KMS-11 (cell line): ENCODE measurements around the gene TGFBI.

Source experiments
- H2AFZ ChIP-seq: fragments of 200-600 bp; sonication (generic); 2 replicates; pipeline ENCODE4 v1.6.1; 2016; ENCODE audit warnings: antibody characterized with exemption, mixed run types, low read depth
- H3K27ac ChIP-seq: fragments of 200-600 bp; sonication (generic); 2 replicates; pipeline ENCODE4 v1.6.1; 2016; ENCODE audit warnings: mild to moderate bottlenecking, mixed run types
- H3K27me3 ChIP-seq: fragments of 200-600 bp; sonication (generic); 2 replicates; pipeline ENCODE4 v1.6.1; 2017; ENCODE audit warnings: mild to moderate bottlenecking, low read depth, mixed run types, moderate library complexity; ENCODE audit not compliant: insufficient read depth
- H3K36me3 ChIP-seq: fragments of 200-600 bp; sonication (generic); 2 replicates; pipeline ENCODE4 v1.6.1; 2017; ENCODE audit warnings: mild to moderate bottlenecking, mixed run types; ENCODE audit not compliant: insufficient read depth
- H3K4me1 ChIP-seq: fragments of 200-600 bp; sonication (generic); 2 replicates; pipeline ENCODE4 v1.6.1; 2016; ENCODE audit warnings: mild to moderate bottlenecking, low read depth, mixed run types; ENCODE audit not compliant: poor library complexity, severe bottlenecking
- H3K4me2 ChIP-seq: fragments of 200-600 bp; sonication (generic); 2 replicates; pipeline ENCODE4 v1.7.0; 2016; ENCODE audit warnings: mild to moderate bottlenecking, mixed run types
- H3K4me3 ChIP-seq: fragments of 200-600 bp; sonication (generic); IDR thresholded peaks from 2 replicates; pipeline ENCODE4 v1.6.1; 2017; ENCODE audit warnings: low read depth, low read length, mixed read lengths; ENCODE audit not compliant: insufficient read depth
- H3K79me2 ChIP-seq: fragments of 200-600 bp; sonication (generic); 2 replicates; pipeline ENCODE4 v1.6.1; 2016; ENCODE audit warnings: low read depth, mixed run types; ENCODE audit not compliant: insufficient read depth
- H3K9ac ChIP-seq: fragments of 200-600 bp; sonication (generic); 2 replicates; pipeline ENCODE4 v1.6.1; 2016; ENCODE audit warnings: mild to moderate bottlenecking, mixed run types
- H4K20me1 ChIP-seq: fragments of 200-600 bp; sonication (generic); 2 replicates; pipeline ENCODE4 v1.6.1; 2016; ENCODE audit warnings: mild to moderate bottlenecking, mixed run types; ENCODE audit not compliant: insufficient read depth
- TF ChIP-seq, protein P1 (sequence below): fragments of 200-600 bp; sonication (generic); conservative IDR thresholded peaks from 2 replicates; pipeline ENCODE4 v1.6.1; 2017; ENCODE audit warnings: low read depth, mild to moderate bottlenecking, antibody characterized with exemption, low read length, moderate library complexity, mixed read lengths

The TGFBI gene

DNA sequence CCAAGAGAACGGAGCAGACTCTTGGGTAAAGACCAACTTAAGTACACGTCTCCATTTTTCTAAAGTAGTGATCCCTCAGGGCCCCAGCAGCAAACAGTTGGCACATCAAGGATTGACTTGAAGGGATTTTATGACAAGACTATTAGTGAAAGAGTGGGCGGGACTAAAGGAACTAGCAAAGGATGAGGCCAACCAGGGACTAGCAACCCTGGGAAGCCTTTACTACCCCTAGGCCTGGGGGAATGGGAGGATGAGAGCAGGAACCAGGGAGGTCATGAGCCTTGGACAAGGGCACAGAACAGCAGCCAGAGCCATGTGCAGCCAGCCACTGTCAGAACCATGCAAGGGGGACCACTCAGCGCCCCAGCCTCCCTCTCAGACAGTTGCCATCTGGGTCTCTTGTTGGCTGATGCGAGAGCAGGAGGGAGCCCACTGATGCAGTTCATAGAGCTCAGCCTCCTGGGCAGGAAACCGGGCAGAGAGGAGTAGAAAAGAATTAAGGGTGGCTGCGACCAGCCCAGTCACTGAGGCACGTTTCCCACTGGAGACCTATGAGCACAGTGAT lies 28.1 kb downstream of the TGFBI start:
- H3K36me3 ChIP-seq, result no peaks in the 10 kb centered on the region
- H3K9ac ChIP-seq, result no peak overlapping the region
- TF ChIP-seq, protein P1, sequence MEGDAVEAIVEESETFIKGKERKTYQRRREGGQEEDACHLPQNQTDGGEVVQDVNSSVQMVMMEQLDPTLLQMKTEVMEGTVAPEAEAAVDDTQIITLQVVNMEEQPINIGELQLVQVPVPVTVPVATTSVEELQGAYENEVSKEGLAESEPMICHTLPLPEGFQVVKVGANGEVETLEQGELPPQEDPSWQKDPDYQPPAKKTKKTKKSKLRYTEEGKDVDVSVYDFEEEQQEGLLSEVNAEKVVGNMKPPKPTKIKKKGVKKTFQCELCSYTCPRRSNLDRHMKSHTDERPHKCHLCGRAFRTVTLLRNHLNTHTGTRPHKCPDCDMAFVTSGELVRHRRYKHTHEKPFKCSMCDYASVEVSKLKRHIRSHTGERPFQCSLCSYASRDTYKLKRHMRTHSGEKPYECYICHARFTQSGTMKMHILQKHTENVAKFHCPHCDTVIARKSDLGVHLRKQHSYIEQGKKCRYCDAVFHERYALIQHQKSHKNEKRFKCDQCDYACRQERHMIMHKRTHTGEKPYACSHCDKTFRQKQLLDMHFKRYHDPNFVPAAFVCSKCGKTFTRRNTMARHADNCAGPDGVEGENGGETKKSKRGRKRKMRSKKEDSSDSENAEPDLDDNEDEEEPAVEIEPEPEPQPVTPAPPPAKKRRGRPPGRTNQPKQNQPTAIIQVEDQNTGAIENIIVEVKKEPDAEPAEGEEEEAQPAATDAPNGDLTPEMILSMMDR, result no peak
- no peak overlapping the region for H3K4me2 ChIP-seq
- H4K20me1 ChIP-seq, result no peaks in the 10 kb centered on the region
- no peaks in the 10 kb centered on the region for H3K27me3 ChIP-seq
- H3K4me3 ChIP-seq, result no peak overlapping the region
- H2AFZ ChIP-seq, result no peak overlapping the region
- no peaks in the 10 kb centered on the region for H3K4me1 ChIP-seq
- H3K27ac ChIP-seq, result no peak overlapping the region
- H3K79me2 ChIP-seq, result no peaks in the 10 kb centered on the region

GRCh38 chr5:136057401-136058038 lies 28.7 kb downstream of the TGFBI start:
- Histone ChIP-seq H3K9ac (no peak overlapping the region), H3K4me3 (no peak overlapping the region), H4K20me1 (no peaks in the 10 kb centered on the region), H3K27me3 (no peaks in the 10 kb centered on the region), H3K79me2 (no peaks in the 10 kb centered on the region), H2AFZ (no peak overlapping the region), H3K36me3 (no peaks in the 10 kb centered on the region), H3K27ac (no peak overlapping the region), H3K4me2 (no peak overlapping the region), H3K4me1 (no peaks in the 10 kb centered on the region)
- TF ChIP-seq, protein P1, result no peak

GRCh38 chr5:136058039-136058971 lies 29.5 kb downstream of the TGFBI start:
- H3K79me2 ChIP-seq, result no peaks in the 10 kb centered on the region
- H4K20me1 ChIP-seq, result no peaks in the 10 kb centered on the region
- H3K36me3 ChIP-seq, result no peaks in the 10 kb centered on the region
- no peak overlapping the region for H3K4me2 ChIP-seq
- H3K4me3 ChIP-seq, result no peak overlapping the region
- H3K9ac ChIP-seq, result no peak overlapping the region
- no peak overlapping the region for H3K27ac ChIP-seq
- no peaks in the 10 kb centered on the region for H3K4me1 ChIP-seq
- H2AFZ ChIP-seq, result no peak overlapping the region
- no peaks in the 10 kb centered on the region for H3K27me3 ChIP-seq
- TF ChIP-seq, protein P1, result no peak

DNA sequence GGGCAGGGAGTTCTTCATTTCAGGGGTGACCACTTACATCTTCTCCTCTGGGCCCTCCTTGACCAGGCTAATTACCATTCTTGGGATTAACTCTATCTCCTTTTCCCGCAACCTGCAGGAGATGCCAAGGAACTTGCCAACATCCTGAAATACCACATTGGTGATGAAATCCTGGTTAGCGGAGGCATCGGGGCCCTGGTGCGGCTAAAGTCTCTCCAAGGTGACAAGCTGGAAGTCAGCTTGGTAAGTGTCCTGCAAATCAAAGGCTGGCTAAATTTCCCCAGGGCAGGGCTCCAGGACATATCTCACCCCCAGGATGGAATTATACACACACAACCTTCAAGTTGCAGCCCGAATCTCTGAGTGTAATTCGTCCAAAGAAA lies 30.2 kb downstream of the TGFBI start:
- no peak overlapping the region for H3K4me2 ChIP-seq
- H2AFZ ChIP-seq, result no peak overlapping the region
- no peaks in the 10 kb centered on the region for H3K36me3 ChIP-seq
- H3K79me2 ChIP-seq, result no peaks in the 10 kb centered on the region
- no peaks in the 10 kb centered on the region for H3K4me1 ChIP-seq
- no peak overlapping the region for H3K27ac ChIP-seq
- H3K27me3 ChIP-seq, result no peaks in the 10 kb centered on the region
- TF ChIP-seq, protein P1, result no peak
- no peak overlapping the region for H3K4me3 ChIP-seq
- H4K20me1 ChIP-seq, result no peaks in the 10 kb centered on the region
- H3K9ac ChIP-seq, result no peak overlapping the region
